Measurements from ENCODE around the gene IRF9.
"Not testable (repeated sequence)": the region's sequence is repeated elsewhere in the genome, so short reads cannot be mapped to it uniquely, and the experiment has no call there.

Gene IRF9

DNA sequence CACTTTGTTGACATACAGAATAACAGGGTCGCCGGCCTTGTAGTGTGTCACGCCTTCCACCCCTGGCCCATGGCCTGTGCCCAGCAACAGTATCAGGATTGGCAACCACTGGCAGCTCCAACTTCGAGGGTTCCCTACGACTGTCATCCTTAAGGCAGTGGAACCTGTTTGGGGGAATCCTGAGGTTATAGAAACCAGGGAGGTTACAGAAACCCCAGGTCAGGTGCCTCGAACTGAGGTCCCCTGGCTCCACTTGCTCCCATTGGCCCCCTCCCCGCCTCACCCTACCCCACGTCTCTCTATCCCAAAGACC, 33.8 kb downstream of the IRF9 start:
- TF ChIP-seq, protein P1, sequence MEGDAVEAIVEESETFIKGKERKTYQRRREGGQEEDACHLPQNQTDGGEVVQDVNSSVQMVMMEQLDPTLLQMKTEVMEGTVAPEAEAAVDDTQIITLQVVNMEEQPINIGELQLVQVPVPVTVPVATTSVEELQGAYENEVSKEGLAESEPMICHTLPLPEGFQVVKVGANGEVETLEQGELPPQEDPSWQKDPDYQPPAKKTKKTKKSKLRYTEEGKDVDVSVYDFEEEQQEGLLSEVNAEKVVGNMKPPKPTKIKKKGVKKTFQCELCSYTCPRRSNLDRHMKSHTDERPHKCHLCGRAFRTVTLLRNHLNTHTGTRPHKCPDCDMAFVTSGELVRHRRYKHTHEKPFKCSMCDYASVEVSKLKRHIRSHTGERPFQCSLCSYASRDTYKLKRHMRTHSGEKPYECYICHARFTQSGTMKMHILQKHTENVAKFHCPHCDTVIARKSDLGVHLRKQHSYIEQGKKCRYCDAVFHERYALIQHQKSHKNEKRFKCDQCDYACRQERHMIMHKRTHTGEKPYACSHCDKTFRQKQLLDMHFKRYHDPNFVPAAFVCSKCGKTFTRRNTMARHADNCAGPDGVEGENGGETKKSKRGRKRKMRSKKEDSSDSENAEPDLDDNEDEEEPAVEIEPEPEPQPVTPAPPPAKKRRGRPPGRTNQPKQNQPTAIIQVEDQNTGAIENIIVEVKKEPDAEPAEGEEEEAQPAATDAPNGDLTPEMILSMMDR (IDR thresholded peaks at IDR 0.05; ENCODE audit: borderline replicate concordance, insufficient read depth, low read depth, low read length), result no peak
- peak overlapping the region; percentile 70 for H3K4me3 ChIP-seq (ENCODE audit: low read depth, low read length)

DNA sequence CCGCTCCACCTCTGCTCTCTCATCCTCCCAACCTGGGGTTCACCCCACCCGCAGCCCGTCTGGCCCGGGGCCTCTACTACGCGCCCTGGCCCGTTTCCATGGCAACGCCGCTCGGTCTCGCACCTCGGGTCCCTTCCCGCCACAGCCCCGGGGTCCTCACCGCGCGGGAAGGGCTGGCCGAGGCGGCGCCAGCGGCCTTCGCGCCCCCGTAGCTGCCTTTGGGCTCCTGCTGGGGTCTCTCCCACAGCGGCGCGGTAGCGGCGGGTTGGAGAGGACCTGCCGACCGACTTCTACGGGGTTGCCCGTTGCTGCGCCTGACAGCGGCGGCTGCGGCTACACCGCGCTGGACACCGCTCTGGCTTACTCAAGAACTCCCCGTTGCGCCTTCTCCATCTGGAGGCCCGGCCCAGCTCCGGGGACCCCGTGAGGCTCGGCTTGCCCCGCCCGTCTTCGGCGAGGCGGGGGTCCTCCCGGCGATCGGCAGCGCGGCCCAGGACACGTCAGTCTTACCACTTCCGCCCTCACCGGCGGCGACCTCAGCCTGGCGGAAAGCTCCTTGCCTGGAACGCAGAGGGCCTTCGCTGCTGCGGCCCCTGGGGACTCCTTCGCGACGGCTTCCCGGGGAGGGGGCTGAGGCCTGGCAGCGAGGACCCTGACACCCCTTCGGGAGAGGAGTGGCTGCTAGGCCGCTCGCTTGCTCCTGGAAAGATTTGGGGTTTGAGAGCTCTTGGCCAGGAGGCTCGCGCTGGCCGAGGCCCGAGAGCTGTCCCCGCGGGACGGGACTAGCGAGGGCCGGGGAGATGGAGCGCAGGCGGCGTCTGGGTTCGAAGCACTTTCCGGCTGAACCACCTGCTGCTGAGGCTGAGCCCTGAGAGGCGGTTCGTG, 34.4 kb downstream of the IRF9 start, which contains the start of gene TM9SF1:
Gene TM9SF1 (minus strand): TSS at position 256 of the 885 bp plus-strand sequence. CDS start 422 bp downstream, outside the sequence.
- peak within 1 kb of the TSS; percentile 70 for H3K4me3 ChIP-seq (ENCODE audit: low read depth, low read length)
- TF ChIP-seq, protein P1 (IDR thresholded peaks at IDR 0.05; ENCODE audit: borderline replicate concordance, insufficient read depth, low read depth, low read length), result no peak

DNA sequence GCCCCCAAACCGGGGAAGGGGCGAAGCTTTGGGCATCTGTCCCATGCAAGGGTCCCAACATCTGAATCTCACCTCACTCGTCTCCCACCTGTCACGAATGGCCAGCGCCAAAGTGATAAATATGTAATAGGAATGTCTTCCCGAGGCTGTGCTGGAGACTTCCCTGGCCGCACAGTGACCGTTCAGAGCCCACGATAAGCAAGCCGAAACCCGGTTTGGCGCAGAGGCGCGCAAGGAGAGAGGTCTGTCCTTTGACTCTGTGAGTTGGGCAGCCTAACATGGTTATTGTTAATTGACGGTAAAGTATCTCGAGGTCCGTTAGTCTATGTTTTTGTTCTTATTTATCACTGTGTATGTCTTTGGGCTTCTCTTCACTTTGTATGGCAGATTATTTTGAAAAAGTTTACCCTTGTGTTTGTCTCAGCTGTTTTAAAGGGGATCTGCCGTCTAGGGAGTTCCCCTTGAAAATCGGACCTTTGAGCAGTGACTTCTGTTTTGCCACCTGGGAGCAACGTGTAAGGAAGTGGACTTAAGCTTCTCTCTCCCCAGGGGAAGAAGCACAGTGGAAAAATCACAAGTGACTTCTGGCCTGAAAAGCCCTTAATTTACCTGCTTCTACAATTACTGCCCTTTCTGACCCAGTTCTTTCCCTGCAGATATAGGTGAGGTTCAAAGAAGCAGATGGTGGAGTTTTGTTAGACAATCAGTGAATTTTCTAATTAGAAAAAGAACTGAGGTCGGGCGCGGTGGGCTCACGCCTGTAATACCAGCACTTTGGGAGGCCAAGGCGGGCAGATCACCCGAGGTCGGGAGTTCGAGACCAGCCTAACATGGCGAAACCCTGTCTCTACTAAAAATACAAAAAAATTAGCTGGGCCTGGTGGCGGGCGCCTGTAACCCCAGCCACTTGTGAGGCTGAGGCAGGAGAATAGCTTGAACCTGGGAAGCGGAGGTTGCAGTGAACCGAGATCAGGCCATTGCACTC, 35.3 kb downstream of the IRF9 start:
- TF ChIP-seq, protein P1 (IDR thresholded peaks at IDR 0.05; ENCODE audit: borderline replicate concordance, insufficient read depth, low read depth, low read length), result no peak
- peak overlapping the region; percentile 70 for H3K4me3 ChIP-seq (ENCODE audit: low read depth, low read length)

DNA sequence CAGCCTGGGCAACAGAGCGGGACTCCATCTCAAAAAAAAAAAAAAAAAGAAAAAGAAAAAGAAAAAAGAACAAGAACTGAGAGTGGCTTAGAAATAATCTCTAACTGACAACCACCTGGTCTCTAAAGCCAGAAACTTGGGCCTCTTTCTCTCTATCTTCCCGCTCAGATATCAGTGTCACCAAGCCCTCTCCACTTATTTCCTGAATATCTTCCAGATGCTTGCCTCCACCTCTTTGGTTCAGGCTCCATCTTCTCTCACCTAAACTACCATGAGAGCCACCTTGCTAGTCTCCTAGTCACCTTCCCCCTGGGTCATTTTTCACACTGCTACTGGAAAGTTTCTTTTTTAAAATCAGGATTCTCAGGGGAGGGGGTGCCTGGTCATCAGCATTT, 36.0 kb downstream of the IRF9 start:
- peak overlapping the region; percentile 70 for H3K4me3 ChIP-seq (ENCODE audit: low read depth, low read length)
- TF ChIP-seq, protein P1 (IDR thresholded peaks at IDR 0.05; ENCODE audit: borderline replicate concordance, insufficient read depth, low read depth, low read length), result no peak

DNA sequence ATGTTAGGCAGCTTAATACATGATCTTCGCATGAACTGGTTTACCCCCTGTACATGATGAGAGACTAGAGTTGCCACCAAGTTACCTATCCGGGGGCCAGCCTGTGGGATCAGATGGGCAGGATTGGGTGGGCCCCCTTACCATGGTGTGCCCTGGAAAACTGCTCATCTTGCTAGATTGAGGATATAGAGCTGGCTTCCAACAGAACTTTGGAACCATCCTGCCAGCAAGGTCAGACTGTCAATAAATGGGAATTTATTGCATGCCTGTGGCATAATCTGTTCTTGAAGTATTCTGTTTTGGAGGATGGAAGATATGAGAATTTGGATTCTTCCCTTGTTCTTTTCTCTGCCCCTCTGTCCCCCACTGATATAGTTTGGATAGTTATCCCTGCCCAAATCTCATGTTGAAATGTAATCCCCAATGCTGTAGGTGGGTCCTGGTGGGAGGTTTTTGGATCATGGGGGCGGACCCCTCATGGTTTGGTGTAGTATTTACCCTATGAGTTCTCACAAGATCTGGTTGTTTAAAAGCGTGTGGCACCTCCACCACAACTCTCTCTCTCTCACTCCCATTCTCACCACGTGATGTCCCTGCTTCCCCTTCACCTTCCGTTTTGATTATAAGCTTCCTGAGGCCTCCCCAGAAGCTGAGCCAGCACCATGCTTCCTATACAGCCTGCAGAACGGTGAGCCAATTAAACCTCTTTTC, 37.9 kb downstream of the IRF9 start:
- no peak overlapping the region for H3K4me3 ChIP-seq (ENCODE audit: low read depth, low read length)
- TF ChIP-seq, protein P1 (IDR thresholded peaks at IDR 0.05; ENCODE audit: borderline replicate concordance, insufficient read depth, low read depth, low read length), result no peak

DNA sequence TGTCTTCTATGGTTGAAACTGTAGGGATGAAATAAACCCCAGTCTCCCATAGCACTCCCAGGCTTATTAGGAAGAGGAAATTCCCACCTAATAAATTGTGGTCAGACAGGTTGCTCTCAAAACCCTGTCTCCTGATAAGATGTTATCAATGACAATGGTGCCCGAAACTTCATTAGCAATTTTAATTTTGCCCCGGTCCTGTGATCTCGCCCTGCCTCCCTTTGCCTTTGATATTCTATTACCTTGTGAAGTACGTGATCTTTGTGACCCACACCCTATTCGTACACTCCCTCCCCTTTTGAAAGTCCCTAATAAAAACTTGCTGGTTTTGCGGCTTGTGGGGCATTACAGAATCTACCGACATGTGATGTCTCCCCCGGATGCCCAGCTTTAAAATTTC, 41.5 kb downstream of the IRF9 start:
- not testable (repeated sequence) for H3K4me3 ChIP-seq (ENCODE audit: low read depth, low read length)

DNA sequence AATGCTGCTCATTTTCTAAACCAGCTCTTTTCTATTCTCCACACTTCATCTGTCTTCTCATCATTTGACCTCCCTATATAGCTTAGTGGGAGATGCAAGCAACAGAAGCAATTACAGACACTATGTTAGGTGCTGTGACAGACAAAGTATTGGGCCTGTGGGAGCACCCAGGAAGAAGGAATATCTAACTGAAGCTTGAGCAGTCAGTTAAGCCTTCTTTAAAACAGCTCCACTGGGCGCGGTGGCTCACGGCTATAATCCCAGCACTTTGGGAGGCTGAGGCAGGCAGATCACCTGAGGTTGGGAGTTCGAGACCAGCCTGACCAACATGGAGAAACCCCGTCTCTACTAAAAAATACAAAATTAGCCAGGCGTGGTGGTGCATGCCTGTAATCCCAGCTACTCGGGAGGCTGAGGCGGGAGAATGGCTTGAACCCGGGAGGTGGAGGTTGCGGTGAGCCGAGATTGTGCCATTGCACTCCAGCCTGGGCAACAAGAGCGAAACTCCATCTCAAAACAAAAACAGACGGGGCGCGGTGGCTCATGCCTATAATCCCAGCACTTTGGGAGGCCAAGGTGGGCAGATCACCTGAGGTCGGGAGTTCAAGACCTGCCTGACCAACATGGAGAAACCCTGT, 42.3 kb downstream of the IRF9 start:
- H3K4me3 ChIP-seq (ENCODE audit: low read depth, low read length), result not testable (repeated sequence)
